HG02884 (cell line): Measurements from ENCODE around the gene PPDPF.

Source experiments
- ATAC-seq: cut with Tn5 transposase; IDR thresholded peaks from one replicate; pipeline ENCODE4 v1.9.1; 2021; ENCODE audit warnings: mild to moderate bottlenecking, moderate library complexity; ENCODE audit not compliant: unreplicated experiment

The PPDPF gene

DNA sequence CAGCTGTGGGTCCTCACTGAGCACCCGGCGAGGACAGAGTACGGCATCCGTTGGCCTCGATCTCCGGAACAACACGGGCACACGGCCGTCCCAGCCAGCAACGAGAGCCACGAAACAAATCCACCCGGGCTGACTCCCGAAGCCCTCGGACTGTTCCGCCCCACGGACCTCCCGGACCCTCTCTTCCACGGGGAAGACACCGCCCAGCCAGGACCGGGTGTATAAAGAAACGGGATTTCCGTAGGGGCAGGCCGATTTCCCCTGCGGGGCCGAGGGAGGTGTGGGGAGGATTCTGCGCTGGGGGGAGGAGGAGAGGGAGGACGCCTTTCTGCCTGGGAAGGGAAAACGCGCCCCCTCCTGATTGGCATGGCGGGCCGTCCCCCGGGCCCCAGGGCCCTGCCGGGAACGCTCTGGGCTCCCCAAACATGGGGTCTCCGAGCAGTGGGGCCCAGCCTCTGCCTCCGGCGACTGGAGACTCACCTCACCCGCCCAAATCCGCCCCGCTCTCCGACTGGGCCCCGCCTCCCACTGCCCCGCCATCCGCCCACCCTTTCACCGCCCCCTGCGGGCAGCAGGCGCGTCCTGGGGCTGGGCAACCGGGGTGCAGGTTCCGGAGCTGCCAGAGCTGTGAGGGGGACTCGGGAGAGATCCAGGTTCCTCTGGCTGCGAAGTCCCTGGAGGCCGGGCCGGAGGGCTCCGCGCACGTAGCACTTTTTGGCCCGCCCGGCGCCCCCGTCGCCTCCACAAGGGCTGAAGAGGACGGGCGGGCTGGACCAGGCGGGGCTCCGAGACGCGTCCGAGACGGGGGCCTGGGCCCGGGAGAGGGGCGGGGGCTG is 679 bp upstream of the PPDPF start:
- peak; percentile 36 for ATAC-seq

DNA sequence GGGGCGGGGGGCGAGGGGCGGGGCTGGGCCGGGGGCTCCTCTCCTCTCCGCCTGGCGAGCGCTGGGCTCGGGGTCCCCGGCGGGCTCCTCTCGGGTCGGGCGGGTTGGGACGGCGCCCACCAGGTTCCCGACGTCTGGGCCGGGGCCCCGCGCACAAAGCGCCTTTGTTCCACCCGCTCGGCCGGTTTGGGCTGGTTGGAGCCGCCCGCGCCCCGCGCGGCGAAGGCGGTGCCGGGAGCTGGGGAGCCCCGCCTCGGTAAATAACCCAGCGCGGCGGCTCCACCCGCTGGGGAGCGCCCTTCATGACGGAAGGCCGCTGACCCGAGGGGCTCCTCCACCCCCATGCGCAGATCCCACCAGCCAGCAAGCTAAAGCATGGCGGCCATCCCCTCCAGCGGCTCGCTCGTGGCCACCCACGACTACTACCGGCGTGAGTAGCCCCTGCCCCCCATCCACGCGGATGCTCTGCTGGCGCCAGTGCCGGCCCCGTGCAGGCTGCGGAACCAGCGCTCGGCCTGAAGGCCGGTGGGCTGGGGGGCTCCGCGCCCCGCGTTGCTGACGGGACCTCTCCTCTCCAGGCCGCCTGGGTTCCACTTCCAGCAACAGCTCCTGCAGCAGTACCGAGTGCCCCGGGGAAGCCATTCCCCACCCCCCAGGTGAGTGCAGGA is 503 bp downstream of the PPDPF start:
- peak; percentile 35 for ATAC-seq

GRCh38 chr20:63521602-63522001 is 1.0 kb downstream of the PPDPF start:
- ATAC-seq, result no peak

DNA sequence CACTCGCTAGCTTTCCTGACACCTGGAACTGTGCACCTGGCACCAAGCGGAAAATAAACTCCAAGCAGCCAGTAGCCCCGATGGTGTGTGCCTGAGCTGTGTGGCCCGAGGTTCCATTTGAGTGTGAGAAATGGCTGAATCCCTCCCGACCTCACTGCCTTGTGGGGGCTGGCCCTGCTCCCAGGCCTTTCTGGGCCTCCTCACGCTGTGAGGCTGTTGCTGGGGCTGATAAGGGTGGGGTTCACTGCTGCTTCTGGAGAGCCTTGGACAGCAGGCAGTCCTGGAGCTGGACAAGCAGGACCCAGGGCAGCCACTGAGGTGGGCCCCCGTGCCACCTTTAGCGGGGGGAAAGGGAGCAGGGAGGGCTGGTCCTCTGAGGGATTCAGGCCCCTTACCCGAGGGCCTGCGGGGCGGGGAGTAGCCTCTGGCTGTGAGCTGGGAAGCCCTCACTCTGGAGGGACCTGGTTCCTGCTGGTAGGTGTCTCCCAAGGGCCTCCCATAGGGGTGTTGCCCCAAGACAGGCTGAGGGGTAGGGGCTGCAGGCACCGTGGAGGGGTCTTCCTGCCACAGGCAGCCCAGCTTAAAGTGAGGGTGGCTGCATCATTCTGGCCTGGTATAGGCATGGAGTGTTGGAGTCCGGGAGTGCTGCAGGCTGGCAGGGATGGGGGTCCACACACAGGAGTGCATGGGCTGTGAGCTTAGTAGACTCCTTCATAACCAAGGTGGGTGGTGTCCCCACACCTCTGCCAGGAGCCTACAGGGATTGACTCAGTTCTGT is 1.7 kb downstream of the PPDPF start:
- no peak for ATAC-seq

GRCh38 chr20:63522981-63523611 is 2.5 kb downstream of the PPDPF start:
- ATAC-seq, result no peak

- no peak for ATAC-seq
Observed at GRCh38 chr20:63525185-63525584, 4.6 kb downstream of the PPDPF start.

DNA sequence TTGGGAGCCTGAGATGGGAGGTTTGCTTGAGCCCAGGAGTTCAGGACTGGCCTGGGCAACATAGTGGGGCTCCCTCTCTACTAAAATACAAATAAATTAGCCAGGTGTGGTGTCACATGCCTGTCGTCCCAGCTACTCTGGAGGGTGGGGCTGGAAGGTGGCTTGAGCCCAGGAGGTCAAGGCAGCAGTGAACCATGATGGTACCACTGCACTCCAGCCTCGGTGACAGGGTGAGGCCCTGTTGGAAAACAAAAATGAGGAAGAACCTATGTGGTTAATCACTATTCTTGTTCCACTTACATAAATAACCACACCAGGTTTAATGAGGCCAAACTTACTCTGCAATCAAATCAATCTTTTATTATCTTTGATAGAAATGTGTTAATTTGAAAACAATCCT is 5.4 kb downstream of the PPDPF start:
- ATAC-seq, result no peak

DNA sequence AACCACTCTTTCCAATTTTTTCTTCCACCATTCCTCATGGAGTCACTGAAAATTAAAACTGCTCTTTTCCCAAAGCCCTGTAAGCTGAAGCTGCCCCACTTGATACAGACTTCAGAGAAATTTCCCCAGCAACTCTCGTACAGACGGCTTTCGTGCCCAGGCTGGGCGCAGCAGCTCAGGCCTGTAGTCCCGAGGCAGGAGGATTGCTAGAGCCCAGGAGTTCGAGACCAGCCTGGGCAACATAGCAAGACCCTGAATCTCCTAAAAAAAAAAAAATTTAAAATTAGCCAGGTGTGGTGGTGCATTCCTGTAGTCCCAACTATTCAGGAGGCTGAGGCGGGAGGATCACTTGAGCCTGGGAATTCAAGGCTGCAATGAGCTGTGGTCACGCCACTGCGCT is 6.6 kb downstream of the PPDPF start:
- no peak for ATAC-seq

GRCh38 chr20:63529180-63529860 is 8.8 kb downstream of the PPDPF start:
- no peak for ATAC-seq

DNA sequence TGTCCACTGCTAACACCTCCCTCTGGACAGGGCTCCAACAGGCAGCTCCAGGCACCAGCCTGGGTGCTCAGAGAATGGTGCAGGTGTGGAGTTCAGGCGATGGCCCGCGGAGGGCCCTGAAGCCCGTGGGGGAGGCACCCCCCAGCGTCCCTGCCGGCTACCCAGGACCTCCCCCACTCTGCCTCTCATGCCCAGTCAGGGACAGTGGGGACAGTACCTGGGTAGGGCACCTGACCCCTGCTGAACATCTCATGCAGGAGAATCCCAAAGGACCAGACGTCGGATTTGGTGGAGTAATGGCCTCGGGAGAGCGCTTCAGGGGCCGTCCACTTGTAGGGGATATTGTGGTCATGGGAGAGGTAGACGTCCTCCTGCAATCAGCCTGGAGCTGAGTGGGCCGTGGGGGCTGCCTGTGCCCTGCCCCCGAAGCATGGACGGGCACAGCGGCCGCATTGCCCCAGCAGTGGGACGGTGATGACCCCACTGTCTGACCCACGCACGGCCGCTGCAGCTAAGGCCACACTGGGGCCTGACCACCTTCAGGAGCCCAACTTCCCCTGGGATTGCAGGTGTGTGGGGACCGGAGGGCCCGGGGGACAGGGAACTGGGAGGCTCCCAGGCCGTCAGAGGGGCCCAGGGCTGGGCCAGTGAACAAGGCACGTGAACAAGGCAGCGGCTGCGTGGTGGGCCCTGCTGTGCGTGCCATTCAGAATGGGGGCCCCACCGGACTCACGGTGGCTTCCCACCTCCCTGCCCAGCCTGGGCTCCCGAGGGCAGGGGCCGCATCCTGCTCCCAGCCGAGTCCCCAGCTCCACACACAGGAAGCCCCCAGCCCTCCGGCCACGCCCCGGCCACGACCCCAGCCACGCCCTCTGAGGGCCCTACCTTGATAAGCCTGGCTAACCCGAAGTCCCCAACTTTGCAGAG is 9.6 kb downstream of the PPDPF start:
- ATAC-seq, result no peak

GRCh38 chr20:63530788-63531160 is 10.2 kb downstream of the PPDPF start:
- ATAC-seq, result no peak

DNA sequence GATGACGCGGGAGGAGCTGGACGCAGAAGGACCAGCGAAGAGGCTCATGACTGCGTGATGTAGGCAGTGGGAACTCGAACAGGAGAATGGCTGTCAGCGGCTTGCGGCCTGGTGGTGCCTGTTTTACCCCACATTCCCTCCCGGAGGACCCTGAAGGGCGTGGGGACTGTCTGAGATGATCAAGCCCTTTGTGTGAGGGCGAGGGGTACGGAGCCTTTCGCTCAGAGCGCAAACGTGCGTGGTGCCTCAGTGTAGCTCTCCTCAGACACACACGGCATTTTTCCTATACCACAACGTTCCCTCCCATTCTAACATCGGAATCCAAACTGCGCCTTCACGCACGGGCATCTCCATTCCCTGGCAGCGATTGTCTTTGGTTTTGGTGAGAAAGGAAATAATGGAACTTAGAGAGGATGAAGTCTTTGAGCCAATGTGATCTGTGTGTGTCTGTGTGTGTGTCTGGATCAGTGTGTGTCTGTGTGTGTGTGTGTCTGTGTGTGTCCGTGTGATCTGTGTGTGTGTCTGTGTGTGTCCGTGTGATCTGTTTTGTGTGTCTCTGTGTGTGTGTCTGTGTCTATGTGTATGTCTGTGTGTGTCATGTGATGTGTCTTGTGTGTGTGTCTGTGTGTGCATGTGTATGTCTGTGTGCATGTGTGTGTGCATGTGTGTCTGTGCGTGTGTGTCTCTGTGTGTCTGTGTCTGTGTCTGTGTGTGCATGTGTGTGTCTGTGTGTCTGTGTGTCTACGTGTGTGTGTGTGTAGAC is 11.3 kb downstream of the PPDPF start:
- ATAC-seq, result no peak

DNA sequence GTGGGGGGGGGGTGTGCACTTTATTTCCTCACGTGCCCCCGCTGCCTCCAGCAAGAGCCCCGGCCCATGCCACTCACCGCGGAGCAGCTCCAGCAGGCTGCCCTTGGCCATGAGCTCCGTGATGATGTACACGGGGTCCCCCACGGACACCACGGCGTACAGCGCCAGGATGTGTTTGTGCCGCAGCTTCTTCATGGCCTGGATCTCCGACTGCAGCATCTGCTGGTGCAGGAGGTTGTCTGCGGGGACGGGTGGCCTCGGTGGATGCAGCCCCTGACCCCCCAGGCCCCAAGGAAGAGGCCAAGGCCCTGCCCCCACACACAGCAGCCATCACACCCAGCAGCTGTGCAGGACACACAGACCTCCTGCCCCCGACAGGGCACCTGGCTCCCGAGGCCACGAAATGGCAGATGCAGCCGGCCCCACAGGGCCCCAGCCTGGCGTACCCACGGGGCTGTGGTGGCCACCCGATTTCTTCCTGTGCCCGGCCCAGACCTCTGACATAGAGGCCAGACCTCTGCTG is 11.9 kb downstream of the PPDPF start:
- no peak for ATAC-seq

- ATAC-seq, result no peak
Observed at GRCh38 chr20:63533388-63533787, 12.8 kb downstream of the PPDPF start.

- no peak for ATAC-seq
Observed at GRCh38 chr20:63533871-63534393, 13.4 kb downstream of the PPDPF start.

DNA sequence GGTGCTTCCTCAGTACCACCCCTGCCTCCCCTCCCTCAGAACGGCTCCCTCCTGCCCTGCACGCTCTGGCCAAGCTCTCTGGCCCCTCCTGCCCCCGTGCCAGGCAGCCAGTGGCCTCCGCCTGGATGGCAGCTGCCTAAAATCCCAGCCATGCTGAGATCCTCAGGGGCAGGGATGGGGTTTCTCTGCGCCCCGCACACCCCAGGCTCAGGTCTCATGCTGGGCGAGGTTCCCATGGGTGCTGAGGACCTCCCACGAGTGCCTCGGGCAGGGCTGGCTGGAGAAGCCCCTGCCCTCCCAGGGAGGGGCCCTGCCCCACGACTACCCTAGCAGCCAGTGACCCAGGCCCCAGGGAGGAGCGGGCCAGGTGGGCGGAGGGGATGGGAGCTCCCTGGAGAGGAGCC is 13.9 kb downstream of the PPDPF start:
- ATAC-seq, result no peak

- no peak for ATAC-seq
Observed at GRCh38 chr20:63534831-63535651, 14.5 kb downstream of the PPDPF start.
